K562 (cell line): ENCODE measurements around the gene PIGQ.

ENCODE experiments used
- EP300 ChIP-seq: IDR thresholded peaks from 2 replicates; pipeline ENCODE4 v1.6.1; 2012; ENCODE audit warnings: low read length, improper control_type of control experiment
- KDM1A ChIP-seq, 2 experiments: fragments of 450-650 bp; IDR thresholded peaks; 2 replicates each; pipeline ENCODE4 v1.6.1; 2016; ENCODE audit warnings: mild to moderate bottlenecking in 2 of 2
- MXI1 ChIP-seq: IDR thresholded peaks from 2 replicates; pipeline ENCODE4 v1.6.1; 2011; ENCODE audit warnings: low read depth, mild to moderate bottlenecking, improper control_type of control experiment, low read length
- TF ChIP-seq, protein P1 (sequence below): sonication (generic); formaldehyde crosslinking; IDR thresholded peaks from 2 replicates; pipeline ENCODE4 v1.4.0; 2020; ENCODE audit warnings: mild to moderate bottlenecking, missing genetic modification reagents
- TF ChIP-seq, protein P2 (sequence below): fragments of 250-450 bp; sonication (Bioruptor Pico); IDR thresholded peaks from 2 replicates; pipeline ENCODE4 v1.8.0; 2021; ENCODE audit warnings: borderline replicate concordance, mild to moderate bottlenecking, moderate library complexity; ENCODE audit not compliant: poor library complexity, severe bottlenecking
- TF ChIP-seq, protein P3 (sequence below): fragments of 450-650 bp; IDR thresholded peaks from 2 replicates; pipeline ENCODE4 v1.6.1; 2016; ENCODE audit warnings: missing biosample characterization, missing genetic modification characterization
- TF ChIP-seq, protein P4 (sequence below): fragments of 250-450 bp; sonication (Bioruptor Pico); IDR thresholded peaks from 2 replicates; pipeline ENCODE4 v1.5.0; 2020; ENCODE audit warnings: mild to moderate bottlenecking, borderline replicate concordance

DNA sequence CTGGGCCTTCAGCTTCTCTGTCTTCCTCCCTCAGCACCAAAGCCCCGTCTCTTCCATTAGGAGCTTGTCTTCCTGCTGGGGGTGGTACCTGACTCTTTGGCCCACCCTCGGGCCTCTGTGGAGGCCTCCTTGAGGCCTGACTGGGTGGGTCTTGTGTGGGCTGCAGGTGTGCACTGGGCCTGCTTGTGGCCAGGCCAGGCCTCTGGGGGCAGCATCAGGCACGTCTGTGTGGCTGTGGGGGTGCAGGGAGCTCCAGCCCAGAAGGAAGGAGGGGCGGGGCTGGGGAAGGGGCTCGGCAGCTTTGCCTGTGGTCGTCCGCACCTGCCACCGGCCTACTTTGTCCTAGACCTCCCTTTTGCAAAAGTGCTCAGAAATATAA, 7.0 kb downstream of the PIGQ start:
- TF ChIP-seq, protein P1, sequence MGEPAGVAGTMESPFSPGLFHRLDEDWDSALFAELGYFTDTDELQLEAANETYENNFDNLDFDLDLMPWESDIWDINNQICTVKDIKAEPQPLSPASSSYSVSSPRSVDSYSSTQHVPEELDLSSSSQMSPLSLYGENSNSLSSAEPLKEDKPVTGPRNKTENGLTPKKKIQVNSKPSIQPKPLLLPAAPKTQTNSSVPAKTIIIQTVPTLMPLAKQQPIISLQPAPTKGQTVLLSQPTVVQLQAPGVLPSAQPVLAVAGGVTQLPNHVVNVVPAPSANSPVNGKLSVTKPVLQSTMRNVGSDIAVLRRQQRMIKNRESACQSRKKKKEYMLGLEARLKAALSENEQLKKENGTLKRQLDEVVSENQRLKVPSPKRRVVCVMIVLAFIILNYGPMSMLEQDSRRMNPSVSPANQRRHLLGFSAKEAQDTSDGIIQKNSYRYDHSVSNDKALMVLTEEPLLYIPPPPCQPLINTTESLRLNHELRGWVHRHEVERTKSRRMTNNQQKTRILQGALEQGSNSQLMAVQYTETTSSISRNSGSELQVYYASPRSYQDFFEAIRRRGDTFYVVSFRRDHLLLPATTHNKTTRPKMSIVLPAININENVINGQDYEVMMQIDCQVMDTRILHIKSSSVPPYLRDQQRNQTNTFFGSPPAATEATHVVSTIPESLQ (CRISPR knock-in tag), result no peak
- TF ChIP-seq, protein P2, sequence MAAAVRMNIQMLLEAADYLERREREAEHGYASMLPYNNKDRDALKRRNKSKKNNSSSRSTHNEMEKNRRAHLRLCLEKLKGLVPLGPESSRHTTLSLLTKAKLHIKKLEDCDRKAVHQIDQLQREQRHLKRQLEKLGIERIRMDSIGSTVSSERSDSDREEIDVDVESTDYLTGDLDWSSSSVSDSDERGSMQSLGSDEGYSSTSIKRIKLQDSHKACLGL (CRISPR knock-in tag), result no peak
- TF ChIP-seq MXI1 (no peak), KDM1A (IDR thresholded peaks at IDR 0.05) (no peak), EP300 (no peak)
- TF ChIP-seq, protein P3, sequence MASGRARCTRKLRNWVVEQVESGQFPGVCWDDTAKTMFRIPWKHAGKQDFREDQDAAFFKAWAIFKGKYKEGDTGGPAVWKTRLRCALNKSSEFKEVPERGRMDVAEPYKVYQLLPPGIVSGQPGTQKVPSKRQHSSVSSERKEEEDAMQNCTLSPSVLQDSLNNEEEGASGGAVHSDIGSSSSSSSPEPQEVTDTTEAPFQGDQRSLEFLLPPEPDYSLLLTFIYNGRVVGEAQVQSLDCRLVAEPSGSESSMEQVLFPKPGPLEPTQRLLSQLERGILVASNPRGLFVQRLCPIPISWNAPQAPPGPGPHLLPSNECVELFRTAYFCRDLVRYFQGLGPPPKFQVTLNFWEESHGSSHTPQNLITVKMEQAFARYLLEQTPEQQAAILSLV (tag), result no peak
- TF ChIP-seq, protein P4, sequence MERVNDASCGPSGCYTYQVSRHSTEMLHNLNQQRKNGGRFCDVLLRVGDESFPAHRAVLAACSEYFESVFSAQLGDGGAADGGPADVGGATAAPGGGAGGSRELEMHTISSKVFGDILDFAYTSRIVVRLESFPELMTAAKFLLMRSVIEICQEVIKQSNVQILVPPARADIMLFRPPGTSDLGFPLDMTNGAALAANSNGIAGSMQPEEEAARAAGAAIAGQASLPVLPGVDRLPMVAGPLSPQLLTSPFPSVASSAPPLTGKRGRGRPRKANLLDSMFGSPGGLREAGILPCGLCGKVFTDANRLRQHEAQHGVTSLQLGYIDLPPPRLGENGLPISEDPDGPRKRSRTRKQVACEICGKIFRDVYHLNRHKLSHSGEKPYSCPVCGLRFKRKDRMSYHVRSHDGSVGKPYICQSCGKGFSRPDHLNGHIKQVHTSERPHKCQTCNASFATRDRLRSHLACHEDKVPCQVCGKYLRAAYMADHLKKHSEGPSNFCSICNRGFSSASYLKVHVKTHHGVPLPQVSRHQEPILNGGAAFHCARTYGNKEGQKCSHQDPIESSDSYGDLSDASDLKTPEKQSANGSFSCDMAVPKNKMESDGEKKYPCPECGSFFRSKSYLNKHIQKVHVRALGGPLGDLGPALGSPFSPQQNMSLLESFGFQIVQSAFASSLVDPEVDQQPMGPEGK (CRISPR knock-in tag), result no peak
